PC-3 (cell line): Measurements from ENCODE around the gene CROCC2.

Experiments
- CTCF ChIP-seq: fragments of 300-600 bp; sonication (generic); conservative IDR thresholded peaks from 2 replicates; pipeline ENCODE4 v1.5.1; 2017; ENCODE audit warnings: antibody characterized with exemption, low read depth, mild to moderate bottlenecking, low read length
- EZH2 ChIP-seq: fragments of 300-600 bp; sonication (generic); IDR thresholded peaks from one replicate; pipeline ENCODE4 v1.6.1; 2017; ENCODE audit warnings: antibody characterized with exemption, mild to moderate bottlenecking, low read length; ENCODE audit not compliant: unreplicated experiment

- TF ChIP-seq EZH2 (no peak), CTCF (no peak)
Observed at GRCh38 chr2:240869109-240869955, 36.8 kb upstream of the CROCC2 start.
